HCT116 (cell line): ENCODE data around the gene SH3YL1.

Experiments used
- CTCF ChIP-seq, 3 experiments: fragments of 200-600 bp in 1 of 3; sonication (generic) in 1 of 3; IDR thresholded peaks in 2 of 3; conservative IDR thresholded peaks in 1 of 3; 2 replicates each; pipeline ENCODE4 v1.5.1; 2012 to 2017; ENCODE audit warnings: low read depth in 2 of 3, low read length in 2 of 3, antibody characterized with exemption in 1 of 3, borderline replicate concordance in 1 of 3, control low read depth in 1 of 3, mild to moderate bottlenecking in 1 of 3, mixed read lengths in 1 of 3, mixed run types in 1 of 3, moderate library complexity in 1 of 3; ENCODE audit not compliant: insufficient read depth in 1 of 3
- POLR2A ChIP-seq: IDR thresholded peaks from 2 replicates; pipeline ENCODE4 v1.7.0; 2011; ENCODE audit warnings: borderline replicate concordance; ENCODE audit not compliant: insufficient read depth, insufficient read length; ENCODE audit errors: extremely low read depth
- TCF7L2 ChIP-seq: IDR thresholded peaks from 2 replicates; pipeline ENCODE4 v1.7.0; 2011; ENCODE audit warnings: borderline replicate concordance, inconsistent platforms; ENCODE audit not compliant: insufficient read depth, insufficient read length; ENCODE audit errors: extremely low read depth
- TF ChIP-seq, protein P1 (sequence below): IDR thresholded peaks from 2 replicates; pipeline ENCODE4 v1.6.1; 2012

GRCh38 chr2:228518-229278 is 35.1 kb downstream of the SH3YL1 start:
- TF ChIP-seq CTCF (IDR thresholded peaks at IDR 0.05 in 2 of 3, conservative IDR thresholded peaks at IDR 0.05 in 1 of 3; ENCODE audit: borderline replicate concordance in 1 of 3, insufficient read depth in 1 of 3, low read depth in 2 of 3, low read length in 2 of 3), result no peak
- TF ChIP-seq, protein P1, sequence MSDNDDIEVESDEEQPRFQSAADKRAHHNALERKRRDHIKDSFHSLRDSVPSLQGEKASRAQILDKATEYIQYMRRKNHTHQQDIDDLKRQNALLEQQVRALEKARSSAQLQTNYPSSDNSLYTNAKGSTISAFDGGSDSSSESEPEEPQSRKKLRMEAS, result no peak
- TF ChIP-seq TCF7L2, result no peak
- no peak for TF ChIP-seq POLR2A
